HepG2 (cell line): Measurements from ENCODE around the gene GRB10. TPM values are rescaled to one million over a fixed set of nuclear protein-coding genes. Genes with fewer than 3 reads are reported as not detected.

Source experiments
- ELF3 ChIP-seq: IDR thresholded peaks from 2 replicates; pipeline ENCODE4 v1.6.1; 2016; ENCODE audit warnings: missing genetic modification reagents, missing compliant biosample characterization
- FOXA3 ChIP-seq: IDR thresholded peaks from 2 replicates; pipeline ENCODE4 v1.6.1; 2016; ENCODE audit warnings: missing genetic modification reagents, missing compliant biosample characterization
- HDAC2 ChIP-seq: sonication (generic); formaldehyde crosslinking; IDR thresholded peaks from 2 replicates; pipeline ENCODE4 v1.4.0; 2020; ENCODE audit warnings: missing genetic modification reagents
- KDM6A ChIP-seq: IDR thresholded peaks from 2 replicates; pipeline ENCODE4 v1.6.1; 2016; ENCODE audit warnings: low read depth
- MED1 ChIP-seq: sonication (generic); formaldehyde crosslinking; IDR thresholded peaks from 2 replicates; pipeline ENCODE4 v1.4.0; 2020; ENCODE audit warnings: missing genetic modification reagents
- MYC ChIP-seq: sonication (generic); formaldehyde crosslinking; IDR thresholded peaks from 2 replicates; pipeline ENCODE4 v1.9.0; 2021; ENCODE audit warnings: missing genetic modification reagents, borderline replicate concordance
- PITX1 ChIP-seq: sonication (generic); formaldehyde crosslinking; IDR thresholded peaks from 2 replicates; pipeline ENCODE4 v1.5.1; 2020; ENCODE audit warnings: mild to moderate bottlenecking, missing genetic modification reagents
- RBM39 ChIP-seq: fragments of 200-400 bp; formaldehyde crosslinking; IDR thresholded peaks from one replicate; pipeline ENCODE4 v1.6.1; 2018; ENCODE audit warnings: antibody characterized with exemption, mild to moderate bottlenecking, low read depth, low read length; ENCODE audit not compliant: poor library complexity, severe bottlenecking
- TEAD3 ChIP-seq: optimal IDR thresholded peaks from 2 replicates; pipeline ENCODE3; 2016; ENCODE audit warnings: borderline replicate concordance
- ZBTB25 ChIP-seq: IDR thresholded peaks from 2 replicates; pipeline ENCODE4 v1.6.1; 2018; ENCODE audit warnings: missing genetic modification reagents
- ZFAT ChIP-seq: sonication (generic); formaldehyde crosslinking; conservative IDR thresholded peaks from 2 replicates; pipeline ENCODE4 v1.8.1; 2023; ENCODE audit warnings: missing genetic modification reagents, inconsistent platforms
- ZFX ChIP-seq: sonication (generic); formaldehyde crosslinking; IDR thresholded peaks from 2 replicates; pipeline ENCODE4 v1.4.0; 2020; ENCODE audit warnings: mild to moderate bottlenecking, low read depth, missing genetic modification reagents, moderate library complexity
- ZNF430 ChIP-seq: sonication (generic); formaldehyde crosslinking; IDR thresholded peaks from 2 replicates; pipeline ENCODE4 v1.9.0; 2021; ENCODE audit warnings: mild to moderate bottlenecking, missing genetic modification reagents
- ZNF441 ChIP-seq: sonication (generic); formaldehyde crosslinking; IDR thresholded peaks from 2 replicates; pipeline ENCODE4 v1.7.0; 2021; ENCODE audit warnings: missing genetic modification reagents, borderline replicate concordance
- polyA plus RNA-seq, 8 experiments: library from polyadenylated mRNA; depleted of rRNA in 3 of 8; stranded (reverse) in 7 of 8; unstranded in 1 of 8; fragments of >200 nt; fragmentation: Illumina TruSeq in 4 of 8; extraction: Trizol in 4 of 8; gene quantifications; 2 replicates each; pipeline versions ENCODE4 v1.2.1 to v1.2.3, GENCODE V29; 2011 to 2016; ENCODE audit warnings: low read depth in 4 of 8, missing spikeins in 1 of 8, mixed read lengths in 1 of 8; ENCODE audit not compliant: insufficient read depth in 1 of 8
- total RNA-seq, 5 experiments: library from RNA; depleted of rRNA; stranded (reverse); fragments of >200 nt; fragmentation: Illumina TruSeq; extraction: Trizol; gene quantifications; 2 replicates each; pipeline ENCODE4 v1.2.3, GENCODE V29; 2016; ENCODE audit warnings: low read depth in 1 of 5
- TF ChIP-seq, protein P1 (sequence below): IDR thresholded peaks from 2 replicates; pipeline ENCODE4 v1.6.1; 2016
- TF ChIP-seq, protein P2 (sequence below): IDR thresholded peaks from 2 replicates; pipeline ENCODE4 v1.4.0; 2020; ENCODE audit warnings: mild to moderate bottlenecking, missing genetic modification reagents
- TF ChIP-seq, protein P3 (sequence below): IDR thresholded peaks from 2 replicates; pipeline ENCODE4 v1.6.1; 2016; ENCODE audit warnings: missing compliant biosample characterization, missing genetic modification reagents, borderline replicate concordance
- TF ChIP-seq, protein P4 (sequence below): IDR thresholded peaks from 2 replicates; pipeline ENCODE4 v1.6.1; 2016
- TF ChIP-seq, protein P5 (sequence below): sonication (generic); formaldehyde crosslinking; IDR thresholded peaks from 2 replicates; pipeline ENCODE4 v1.8.1; 2023; ENCODE audit warnings: missing genetic modification reagents, mild to moderate bottlenecking, borderline replicate concordance
- TF ChIP-seq, protein P6 (sequence below): sonication (generic); formaldehyde crosslinking; IDR thresholded peaks from 2 replicates; pipeline ENCODE4 v1.8.1; 2023; ENCODE audit warnings: mild to moderate bottlenecking, missing genetic modification reagents

GRB10 gene
- total and polyA plus RNA-seq, 2 of the 13 experiments (the other 11 are each of a cell fraction or from before 2014, with no cell fraction given) = 4.0 to 6.8 TPM

DNA sequence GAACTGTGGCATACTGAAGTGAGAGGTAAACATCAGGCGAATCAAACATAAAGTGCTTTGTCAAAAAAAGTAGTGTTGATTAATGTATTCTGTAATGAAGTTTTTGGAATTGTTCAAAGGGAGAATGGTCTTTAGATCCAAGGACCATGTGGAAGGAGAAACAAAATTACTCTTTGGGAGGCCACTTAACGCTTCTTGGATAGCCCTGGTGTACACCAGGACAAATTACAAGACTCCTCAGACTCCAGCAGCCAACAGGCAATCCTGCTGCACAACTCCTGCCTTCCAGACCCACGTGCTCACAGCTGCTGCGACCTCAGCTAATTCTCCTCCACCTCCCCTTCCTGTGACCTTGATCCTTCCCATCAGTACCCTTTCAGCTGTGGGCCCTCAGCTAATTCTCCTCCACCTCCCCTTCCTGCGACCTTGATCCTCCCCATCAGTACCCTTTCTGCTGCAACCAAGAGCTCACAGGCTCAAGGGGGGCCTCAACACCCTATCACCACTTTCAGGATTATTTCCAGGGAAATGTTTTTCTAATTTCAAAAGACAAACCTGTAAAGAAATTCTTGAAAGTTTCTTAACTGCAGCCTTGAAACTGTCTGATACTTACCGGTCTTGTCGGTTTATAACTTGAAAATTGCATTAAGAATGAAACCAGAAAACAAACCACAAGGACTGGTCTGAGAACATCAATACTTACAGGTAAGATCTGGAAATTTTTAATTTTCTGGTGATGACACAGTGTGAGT, 187.8 kb downstream of the GRB10 start (continued):
- TF ChIP-seq ZFAT (CRISPR knock-in tag) = no peak
- TF ChIP-seq ELF3 (CRISPR knock-in tag) = peak; percentile 37; the same call in 1 of the 2 replicates
- peak; percentile 58; the same call in 1 of the 2 replicates for TF ChIP-seq KDM6A (CRISPR knock-in tag)
- TF ChIP-seq, protein P1, sequence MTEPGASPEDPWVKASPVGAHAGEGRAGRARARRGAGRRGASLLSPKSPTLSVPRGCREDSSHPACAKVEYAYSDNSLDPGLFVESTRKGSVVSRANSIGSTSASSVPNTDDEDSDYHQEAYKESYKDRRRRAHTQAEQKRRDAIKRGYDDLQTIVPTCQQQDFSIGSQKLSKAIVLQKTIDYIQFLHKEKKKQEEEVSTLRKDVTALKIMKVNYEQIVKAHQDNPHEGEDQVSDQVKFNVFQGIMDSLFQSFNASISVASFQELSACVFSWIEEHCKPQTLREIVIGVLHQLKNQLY (CRISPR knock-in tag) = peak; percentile 62; the same call in 1 of the 2 replicates
- TF ChIP-seq, protein P2, sequence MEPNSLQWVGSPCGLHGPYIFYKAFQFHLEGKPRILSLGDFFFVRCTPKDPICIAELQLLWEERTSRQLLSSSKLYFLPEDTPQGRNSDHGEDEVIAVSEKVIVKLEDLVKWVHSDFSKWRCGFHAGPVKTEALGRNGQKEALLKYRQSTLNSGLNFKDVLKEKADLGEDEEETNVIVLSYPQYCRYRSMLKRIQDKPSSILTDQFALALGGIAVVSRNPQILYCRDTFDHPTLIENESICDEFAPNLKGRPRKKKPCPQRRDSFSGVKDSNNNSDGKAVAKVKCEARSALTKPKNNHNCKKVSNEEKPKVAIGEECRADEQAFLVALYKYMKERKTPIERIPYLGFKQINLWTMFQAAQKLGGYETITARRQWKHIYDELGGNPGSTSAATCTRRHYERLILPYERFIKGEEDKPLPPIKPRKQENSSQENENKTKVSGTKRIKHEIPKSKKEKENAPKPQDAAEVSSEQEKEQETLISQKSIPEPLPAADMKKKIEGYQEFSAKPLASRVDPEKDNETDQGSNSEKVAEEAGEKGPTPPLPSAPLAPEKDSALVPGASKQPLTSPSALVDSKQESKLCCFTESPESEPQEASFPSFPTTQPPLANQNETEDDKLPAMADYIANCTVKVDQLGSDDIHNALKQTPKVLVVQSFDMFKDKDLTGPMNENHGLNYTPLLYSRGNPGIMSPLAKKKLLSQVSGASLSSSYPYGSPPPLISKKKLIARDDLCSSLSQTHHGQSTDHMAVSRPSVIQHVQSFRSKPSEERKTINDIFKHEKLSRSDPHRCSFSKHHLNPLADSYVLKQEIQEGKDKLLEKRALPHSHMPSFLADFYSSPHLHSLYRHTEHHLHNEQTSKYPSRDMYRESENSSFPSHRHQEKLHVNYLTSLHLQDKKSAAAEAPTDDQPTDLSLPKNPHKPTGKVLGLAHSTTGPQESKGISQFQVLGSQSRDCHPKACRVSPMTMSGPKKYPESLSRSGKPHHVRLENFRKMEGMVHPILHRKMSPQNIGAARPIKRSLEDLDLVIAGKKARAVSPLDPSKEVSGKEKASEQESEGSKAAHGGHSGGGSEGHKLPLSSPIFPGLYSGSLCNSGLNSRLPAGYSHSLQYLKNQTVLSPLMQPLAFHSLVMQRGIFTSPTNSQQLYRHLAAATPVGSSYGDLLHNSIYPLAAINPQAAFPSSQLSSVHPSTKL (CRISPR knock-in tag) = peak; percentile 81
- TF ChIP-seq PITX1 = peak; percentile 83
- TF ChIP-seq RBM39 = no peak
- no peak for TF ChIP-seq ZBTB25
- TF ChIP-seq HDAC2 (CRISPR knock-in tag) = peak; percentile 65; the same call in 1 of the 2 replicates
- peak; percentile 78 for TF ChIP-seq ZNF441
- TF ChIP-seq, protein P3, sequence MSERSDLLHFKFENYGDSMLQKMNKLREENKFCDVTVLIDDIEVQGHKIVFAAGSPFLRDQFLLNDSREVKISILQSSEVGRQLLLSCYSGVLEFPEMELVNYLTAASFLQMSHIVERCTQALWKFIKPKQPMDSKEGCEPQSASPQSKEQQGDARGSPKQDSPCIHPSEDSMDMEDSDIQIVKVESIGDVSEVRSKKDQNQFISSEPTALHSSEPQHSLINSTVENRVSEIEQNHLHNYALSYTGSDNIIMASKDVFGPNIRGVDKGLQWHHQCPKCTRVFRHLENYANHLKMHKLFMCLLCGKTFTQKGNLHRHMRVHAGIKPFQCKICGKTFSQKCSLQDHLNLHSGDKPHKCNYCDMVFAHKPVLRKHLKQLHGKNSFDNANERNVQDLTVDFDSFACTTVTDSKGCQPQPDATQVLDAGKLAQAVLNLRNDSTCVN = peak; percentile 69; the same call in 1 of the 2 replicates
- TF ChIP-seq TEAD3 = no peak
- TF ChIP-seq, protein P4, sequence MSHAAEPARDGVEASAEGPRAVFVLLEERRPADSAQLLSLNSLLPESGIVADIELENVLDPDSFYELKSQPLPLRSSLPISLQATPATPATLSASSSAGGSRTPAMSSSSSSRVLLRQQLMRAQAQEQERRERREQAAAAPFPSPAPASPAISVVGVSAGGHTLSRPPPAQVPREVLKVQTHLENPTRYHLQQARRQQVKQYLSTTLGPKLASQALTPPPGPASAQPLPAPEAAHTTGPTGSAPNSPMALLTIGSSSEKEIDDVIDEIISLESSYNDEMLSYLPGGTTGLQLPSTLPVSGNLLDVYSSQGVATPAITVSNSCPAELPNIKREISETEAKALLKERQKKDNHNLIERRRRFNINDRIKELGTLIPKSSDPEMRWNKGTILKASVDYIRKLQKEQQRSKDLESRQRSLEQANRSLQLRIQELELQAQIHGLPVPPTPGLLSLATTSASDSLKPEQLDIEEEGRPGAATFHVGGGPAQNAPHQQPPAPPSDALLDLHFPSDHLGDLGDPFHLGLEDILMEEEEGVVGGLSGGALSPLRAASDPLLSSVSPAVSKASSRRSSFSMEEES = peak; percentile 48; the same call in 1 of the 2 replicates
- TF ChIP-seq ZNF430 (CRISPR knock-in tag) = 0 out of 2 replicates have a peak, but pooled peaks have one; percentile 35
- TF ChIP-seq, protein P5, sequence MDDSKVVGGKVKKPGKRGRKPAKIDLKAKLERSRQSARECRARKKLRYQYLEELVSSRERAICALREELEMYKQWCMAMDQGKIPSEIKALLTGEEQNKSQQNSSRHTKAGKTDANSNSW (CRISPR knock-in tag) = no peak
- TF ChIP-seq, protein P6, sequence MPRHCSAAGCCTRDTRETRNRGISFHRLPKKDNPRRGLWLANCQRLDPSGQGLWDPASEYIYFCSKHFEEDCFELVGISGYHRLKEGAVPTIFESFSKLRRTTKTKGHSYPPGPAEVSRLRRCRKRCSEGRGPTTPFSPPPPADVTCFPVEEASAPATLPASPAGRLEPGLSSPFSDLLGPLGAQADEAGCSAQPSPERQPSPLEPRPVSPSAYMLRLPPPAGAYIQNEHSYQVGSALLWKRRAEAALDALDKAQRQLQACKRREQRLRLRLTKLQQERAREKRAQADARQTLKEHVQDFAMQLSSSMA (CRISPR knock-in tag) = no peak
- TF ChIP-seq MED1 (CRISPR knock-in tag) = peak; percentile 72
- TF ChIP-seq ZFX = peak; percentile 42; the same call in 1 of the 2 replicates
- peak; percentile 31; the same call in 1 of the 2 replicates for TF ChIP-seq FOXA3 (CRISPR knock-in tag)
- TF ChIP-seq MYC (CRISPR knock-in tag) = peak; percentile 78
